OCI-LY7 (cell line): ENCODE measurements around the gene DHX34.
"Not testable (repeated sequence)": the region's sequence is repeated elsewhere in the genome, so short reads cannot be mapped to it uniquely, and the experiment has no call there.

Source experiments
- CTCF ChIP-seq: fragments of 200-600 bp; sonication (generic); conservative IDR thresholded peaks from 2 replicates; pipeline ENCODE4 v1.5.1; 2014; ENCODE audit warnings: mild to moderate bottlenecking, antibody characterized with exemption, low read length, moderate library complexity, mixed read lengths
- EZH2phosphoT487 ChIP-seq: fragments of 200-600 bp; sonication (generic); IDR thresholded peaks from 2 replicates; pipeline ENCODE4 v1.6.1; 2018; ENCODE audit warnings: low read depth, borderline replicate concordance, mild to moderate bottlenecking, mixed run types, antibody characterized with exemption, low read length, moderate library complexity, mixed read lengths

GRCh38 chr19:47384533-47384932, 35.4 kb downstream of the DHX34 start:
- TF ChIP-seq CTCF, EZH2phosphoT487: not testable (repeated sequence)
